ENCODE measurements around the gene NUDT22.

- TF ChIP-seq CTCF (IDR thresholded peaks at IDR 0.05; ENCODE audit: low read length) = no peak
- no peak for TF ChIP-seq EZH2 (IDR thresholded peaks at IDR 0.05; ENCODE audit: borderline replicate concordance, low read length)
Measured at GRCh38 chr11:64224891-64225607, 1.0 kb upstream of the NUDT22 start.

All from OCI-LY1 (cell line).